ENCODE data around the gene EFNA4. TPM values are rescaled to one million over a fixed set of nuclear protein-coding genes. Genes with fewer than 3 reads are reported as not detected.

EFNA4 gene
- total RNA-seq, 1 donor from 2014 or later, result 1.7 TPM

DNA sequence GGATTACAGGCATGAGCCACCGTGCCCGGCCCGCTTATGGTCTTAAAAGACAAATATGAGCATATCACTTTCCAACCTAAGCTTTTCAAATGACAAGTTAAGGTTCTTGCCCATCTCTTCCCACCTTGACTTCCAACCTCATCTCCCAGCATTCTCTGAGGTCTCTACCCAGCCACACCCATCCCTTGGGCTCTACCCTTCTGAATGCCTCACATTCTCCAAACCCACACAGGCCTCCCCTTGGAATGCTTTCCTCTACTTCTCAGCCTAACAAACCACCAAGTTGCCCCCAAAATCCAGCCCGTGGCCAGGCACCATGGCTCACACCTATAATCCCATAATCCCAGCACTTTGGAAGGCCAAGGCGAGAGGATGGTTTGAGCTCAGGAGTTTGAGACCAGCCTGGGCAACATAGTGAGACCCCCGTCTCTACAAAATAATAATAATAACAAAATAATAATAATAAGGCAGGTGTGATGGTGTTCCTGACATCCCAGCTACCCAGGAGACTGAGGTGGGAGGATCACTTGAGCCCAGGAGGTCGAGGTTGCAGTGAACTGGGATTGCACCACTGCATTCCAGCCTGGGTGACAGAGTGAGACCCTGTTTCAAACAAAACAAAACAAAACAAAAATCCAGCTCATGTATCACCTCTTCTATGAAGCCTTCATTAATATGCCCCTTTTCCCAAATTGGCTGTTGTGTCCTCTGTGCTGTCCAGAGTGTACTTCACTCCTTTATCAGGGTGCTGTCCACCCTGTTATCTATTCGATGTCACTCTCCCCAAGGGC is 41.2 kb upstream of the EFNA4 start:
- intact Hi-C loops (cut with micrococcal nuclease), result no loop called here
- TF ChIP-seq, protein P1, sequence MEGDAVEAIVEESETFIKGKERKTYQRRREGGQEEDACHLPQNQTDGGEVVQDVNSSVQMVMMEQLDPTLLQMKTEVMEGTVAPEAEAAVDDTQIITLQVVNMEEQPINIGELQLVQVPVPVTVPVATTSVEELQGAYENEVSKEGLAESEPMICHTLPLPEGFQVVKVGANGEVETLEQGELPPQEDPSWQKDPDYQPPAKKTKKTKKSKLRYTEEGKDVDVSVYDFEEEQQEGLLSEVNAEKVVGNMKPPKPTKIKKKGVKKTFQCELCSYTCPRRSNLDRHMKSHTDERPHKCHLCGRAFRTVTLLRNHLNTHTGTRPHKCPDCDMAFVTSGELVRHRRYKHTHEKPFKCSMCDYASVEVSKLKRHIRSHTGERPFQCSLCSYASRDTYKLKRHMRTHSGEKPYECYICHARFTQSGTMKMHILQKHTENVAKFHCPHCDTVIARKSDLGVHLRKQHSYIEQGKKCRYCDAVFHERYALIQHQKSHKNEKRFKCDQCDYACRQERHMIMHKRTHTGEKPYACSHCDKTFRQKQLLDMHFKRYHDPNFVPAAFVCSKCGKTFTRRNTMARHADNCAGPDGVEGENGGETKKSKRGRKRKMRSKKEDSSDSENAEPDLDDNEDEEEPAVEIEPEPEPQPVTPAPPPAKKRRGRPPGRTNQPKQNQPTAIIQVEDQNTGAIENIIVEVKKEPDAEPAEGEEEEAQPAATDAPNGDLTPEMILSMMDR (IDR thresholded peaks at IDR 0.05; ENCODE audit: borderline replicate concordance), result no peak
- Histone ChIP-seq H3K9me3 (replicated peaks) (no peaks in the 10 kb centered on the region), H3K4me1 (peaks cover 23% of the 10 kb centered on the region), H3K27ac (replicated peaks) (no peak overlapping the region), H3K27me3 (ENCODE audit: low read depth) (no peaks in the 10 kb centered on the region), H3K36me3 (no peaks in the 10 kb centered on the region), H3K4me3 (no peak overlapping the region)
- DNase-seq, result no peak

GRCh38 chr1:155022927-155023236 is 40.7 kb upstream of the EFNA4 start:
- H3K4me1 ChIP-seq, result peaks cover 18% of the 10 kb centered on the region
- DNase-seq, result no peak

GRCh38 chr1:155023627-155024026 is 39.9 kb upstream of the EFNA4 start:
- no peak for DNase-seq
- H3K4me3 ChIP-seq, result no peak overlapping the region
- no peaks in the 10 kb centered on the region for H3K9me3 ChIP-seq (replicated peaks)
- no peak overlapping the region for H3K27ac ChIP-seq (replicated peaks)
- TF ChIP-seq, protein P1 (IDR thresholded peaks at IDR 0.05; ENCODE audit: borderline replicate concordance), result no peak
- intact Hi-C loops (cut with micrococcal nuclease), result no loop called here
- H3K27me3 ChIP-seq (ENCODE audit: low read depth), result no peaks in the 10 kb centered on the region
- H3K36me3 ChIP-seq, result no peaks in the 10 kb centered on the region
- peaks cover 13% of the 10 kb centered on the region for H3K4me1 ChIP-seq

More at GRCh38 chr1:155022927-155023236, 40.7 kb upstream of the EFNA4 start:
- no peaks in the 10 kb centered on the region for H3K36me3 ChIP-seq
- TF ChIP-seq, protein P1 (IDR thresholded peaks at IDR 0.05; ENCODE audit: borderline replicate concordance), result no peak
- no peak overlapping the region for H3K27ac ChIP-seq (replicated peaks)
- intact Hi-C loops (cut with micrococcal nuclease), result no loop called here
- H3K4me3 ChIP-seq, result no peak overlapping the region
- no peaks in the 10 kb centered on the region for H3K27me3 ChIP-seq (ENCODE audit: low read depth)
- no peaks in the 10 kb centered on the region for H3K9me3 ChIP-seq (replicated peaks)

- H3K9me3 ChIP-seq (replicated peaks), result no peaks in the 10 kb centered on the region
- H3K4me3 ChIP-seq, result no peak overlapping the region
- intact Hi-C loops (cut with micrococcal nuclease), result no loop called here
- no peaks in the 10 kb centered on the region for H3K27me3 ChIP-seq (ENCODE audit: low read depth)
- no peak for DNase-seq
- TF ChIP-seq, protein P1 (IDR thresholded peaks at IDR 0.05; ENCODE audit: borderline replicate concordance), result no peak
- no peaks in the 10 kb centered on the region for H3K36me3 ChIP-seq
- no peak overlapping the region for H3K27ac ChIP-seq (replicated peaks)
- H3K4me1 ChIP-seq, result peaks cover 8% of the 10 kb centered on the region
Observed at GRCh38 chr1:155024315-155024714, 39.2 kb upstream of the EFNA4 start.

GRCh38 chr1:155026154-155026553 is 37.4 kb upstream of the EFNA4 start:
- H3K9me3 ChIP-seq (replicated peaks), result no peaks in the 10 kb centered on the region
- H3K4me1 ChIP-seq, result peaks cover 8% of the 10 kb centered on the region
- H3K27ac ChIP-seq (replicated peaks), result no peak overlapping the region
- no peak for DNase-seq
- H3K27me3 ChIP-seq (ENCODE audit: low read depth), result no peaks in the 10 kb centered on the region
- TF ChIP-seq, protein P1 (IDR thresholded peaks at IDR 0.05; ENCODE audit: borderline replicate concordance), result no peak
- no peak overlapping the region for H3K4me3 ChIP-seq
- H3K36me3 ChIP-seq, result no peaks in the 10 kb centered on the region
- intact Hi-C loops (cut with micrococcal nuclease), result no loop called here

All from left ventricle myocardium inferior (tissue), 1 donor.